LNCaP clone FGC (cell line): ENCODE results near the gene CNGB1.

Experiments
- DNase-seq: peaks from one replicate; pipeline ENCODE4 v3.0.0-alpha.2; 2011; ENCODE audit warnings: low read depth
- H3K4me3 ChIP-seq: 2 replicates; pipeline ENCODE4 v1.5.1; 2011; ENCODE audit warnings: mild to moderate bottlenecking, low read depth, low read length, control low read depth
- CTCF ChIP-seq: IDR thresholded peaks from 2 replicates; pipeline ENCODE4 v1.5.1; 2012; ENCODE audit warnings: mild to moderate bottlenecking; ENCODE audit not compliant: control insufficient read depth, insufficient read depth; ENCODE audit errors: extremely low read depth

The CNGB1 gene

DNA sequence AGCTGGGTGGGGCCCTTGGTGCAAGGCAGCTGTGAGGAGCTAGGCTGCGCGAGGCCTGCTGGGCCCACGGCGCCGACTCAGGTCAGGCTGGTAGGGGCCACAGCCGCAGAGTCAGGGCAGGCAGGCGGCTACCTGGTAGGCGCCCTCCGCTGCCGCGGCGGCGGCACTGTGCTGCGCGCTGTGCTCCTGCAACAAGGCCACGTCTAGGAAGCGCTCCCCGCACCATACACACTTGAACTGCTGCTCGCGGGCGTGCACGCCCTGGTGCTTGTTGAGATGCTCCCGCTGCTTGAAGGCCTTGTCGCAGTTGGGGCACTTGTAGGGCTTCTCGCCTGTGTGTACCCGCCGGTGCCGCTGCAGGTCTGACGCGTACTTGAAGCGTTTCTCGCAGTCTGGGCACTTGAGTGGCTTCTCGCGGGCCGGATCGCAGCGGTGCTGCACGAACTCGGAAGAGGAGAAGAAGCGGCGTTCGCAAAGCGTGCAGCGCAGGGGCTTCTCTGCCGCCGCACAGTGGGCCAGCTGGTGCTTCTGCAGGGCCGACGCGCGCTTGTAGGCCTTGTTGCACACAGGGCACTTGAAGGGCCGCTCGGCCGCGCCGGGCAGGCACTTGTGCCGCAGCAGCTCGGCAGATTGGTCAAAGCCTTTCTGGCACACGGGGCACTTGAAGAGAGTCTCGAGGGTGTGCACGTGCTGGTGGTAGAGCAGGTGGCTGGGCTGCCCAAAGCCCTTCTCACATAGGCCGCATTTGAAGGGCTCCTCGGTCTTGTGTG lies 25.7 kb upstream of the CNGB1 start:
- no peak overlapping the region for H3K4me3 ChIP-seq
- DNase-seq, result no peak
- TF ChIP-seq CTCF, result no peak

GRCh38 chr16:57995721-57996405 lies 24.9 kb upstream of the CNGB1 start:
- TF ChIP-seq CTCF, result no peak
- no peak overlapping the region for H3K4me3 ChIP-seq
- no peak for DNase-seq

DNA sequence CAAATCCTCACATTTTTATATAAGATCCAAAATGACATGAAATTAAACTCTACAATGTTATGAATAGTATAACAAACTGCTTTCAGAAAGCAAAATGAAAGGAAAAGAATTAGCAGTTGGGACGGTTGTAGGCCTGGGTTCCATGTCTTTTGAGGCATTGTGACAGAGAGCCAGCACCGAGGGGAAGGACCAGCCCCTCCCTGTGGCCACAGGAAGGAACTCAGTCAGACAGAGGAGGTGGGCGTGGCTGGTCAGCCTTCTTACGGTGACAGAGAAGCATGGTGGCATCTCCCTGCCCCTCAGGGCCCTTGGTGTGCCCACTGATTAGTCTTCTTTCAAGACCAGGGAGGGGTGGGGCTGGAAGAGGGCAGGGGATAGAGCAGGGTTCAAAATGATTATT lies 23.9 kb upstream of the CNGB1 start:
- TF ChIP-seq CTCF, result 0 out of 2 replicates have a peak, but pooled peaks have one; percentile 38
- no peak for DNase-seq
- no peak overlapping the region for H3K4me3 ChIP-seq

DNA sequence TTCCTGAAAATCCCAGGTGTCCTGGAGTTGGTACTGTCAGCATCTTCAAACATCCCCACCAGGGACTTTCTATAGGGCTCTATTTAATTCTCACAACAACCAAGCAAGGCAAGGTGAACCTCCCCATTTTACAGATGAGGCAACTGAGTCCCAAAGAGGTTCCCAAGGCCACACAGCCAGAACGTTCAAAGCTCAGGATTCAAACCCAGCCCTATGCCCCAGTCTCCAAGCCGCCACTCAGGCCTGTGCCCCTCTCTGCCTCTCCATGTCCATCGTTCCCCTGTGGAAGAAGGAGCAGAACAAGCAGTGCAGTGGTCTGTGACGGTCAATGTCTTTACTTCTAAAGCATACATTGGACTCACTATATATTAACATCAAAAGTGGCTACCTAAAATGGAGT lies 23.4 kb upstream of the CNGB1 start:
- TF ChIP-seq CTCF, result no peak
- DNase-seq, result no peak
- H3K4me3 ChIP-seq, result no peak overlapping the region

DNA sequence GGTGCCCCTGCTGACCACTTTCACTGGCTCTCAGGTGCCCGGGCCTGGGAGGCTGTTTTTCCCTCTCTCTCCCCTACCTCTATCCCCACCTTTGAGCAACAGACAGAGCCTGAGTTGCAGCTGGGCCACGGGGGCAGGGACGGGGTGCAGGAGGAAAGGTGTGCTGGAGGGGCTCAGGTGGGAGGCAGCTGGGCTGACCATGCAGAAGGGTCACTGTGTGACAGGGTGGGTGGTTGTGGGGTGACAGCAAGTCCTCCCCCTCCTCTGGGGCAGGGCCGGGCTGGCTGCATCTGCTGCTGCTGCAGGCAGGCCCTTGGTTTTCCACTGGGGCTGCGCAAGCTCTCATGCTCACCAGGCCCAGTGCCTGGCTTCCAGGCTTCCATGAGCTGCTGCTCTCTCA lies 23.0 kb upstream of the CNGB1 start:
- TF ChIP-seq CTCF, result no peak

GRCh38 chr16:57993438-57993837 lies 22.5 kb upstream of the CNGB1 start:
- DNase-seq, result no peak
- no peak for TF ChIP-seq CTCF
- no peak overlapping the region for H3K4me3 ChIP-seq

More for the DNA sequence above, 23.0 kb upstream of the CNGB1 start:
- no peak for DNase-seq
- H3K4me3 ChIP-seq, result no peak overlapping the region
